H7 (cell line): ENCODE data around the gene CSNK1G1. TPM values are rescaled to one million over a fixed set of nuclear protein-coding genes. Genes with fewer than 3 reads are reported as not detected.
"Not testable (repeated sequence)": the region's sequence is repeated elsewhere in the genome, so short reads cannot be mapped to it uniquely, and the experiment has no call there.

ENCODE experiments used
- DNase-seq: peaks from one replicate; pipeline ENCODE4 v3.0.0; 2012
- H3K27me3 ChIP-seq: 2 replicates; pipeline ENCODE4 v1.6.0; 2011; ENCODE audit warnings: mild to moderate bottlenecking, low read length; ENCODE audit not compliant: control insufficient read depth, insufficient read depth
- H3K36me3 ChIP-seq: replicated peaks from 2 replicates; pipeline ENCODE4 v1.5.1; 2011; ENCODE audit warnings: low read length; ENCODE audit not compliant: control insufficient read depth, insufficient read depth
- H3K4me3 ChIP-seq: 2 replicates; pipeline ENCODE4 v1.5.1; 2011; ENCODE audit warnings: low read depth, mild to moderate bottlenecking, control low read depth, low read length, moderate library complexity; ENCODE audit not compliant: insufficient read depth
- total RNA-seq: library from RNA; depleted of rRNA; stranded (reverse); fragments of >200 nt; shearing (Covaris generic); gene quantifications from 2 replicates; pipeline ENCODE4 v1.2.3, GENCODE V29; 2014; rRNA removed

CSNK1G1 gene
- total RNA-seq, 1 experiment from 2014 or later, result 8.9 TPM

DNA sequence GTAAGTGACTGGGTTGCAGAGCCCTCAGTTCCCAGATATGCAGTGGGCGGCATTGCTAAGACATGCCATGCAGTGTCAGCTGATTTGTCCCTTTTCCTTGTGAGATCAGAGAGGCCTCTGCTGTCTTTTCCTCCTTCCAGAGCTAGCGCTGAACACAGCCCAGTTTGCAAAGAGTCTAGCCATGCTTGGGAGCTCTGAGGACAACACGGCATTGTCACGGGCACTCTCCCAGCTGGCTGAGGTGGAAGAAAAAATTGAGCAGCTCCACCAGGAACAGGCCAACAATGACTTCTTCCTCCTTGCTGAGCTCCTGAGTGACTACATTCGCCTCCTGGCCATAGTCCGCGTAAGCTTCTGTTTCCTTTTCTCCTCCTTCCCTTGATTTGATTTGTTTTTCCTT lies 224.4 kb downstream of the CSNK1G1 start:
- DNase-seq, result no peak
- Histone ChIP-seq H3K36me3 (peaks cover 33% of the 10 kb centered on the region), H3K4me3 (no peak overlapping the region), H3K27me3 (no peaks in the 10 kb centered on the region)

DNA sequence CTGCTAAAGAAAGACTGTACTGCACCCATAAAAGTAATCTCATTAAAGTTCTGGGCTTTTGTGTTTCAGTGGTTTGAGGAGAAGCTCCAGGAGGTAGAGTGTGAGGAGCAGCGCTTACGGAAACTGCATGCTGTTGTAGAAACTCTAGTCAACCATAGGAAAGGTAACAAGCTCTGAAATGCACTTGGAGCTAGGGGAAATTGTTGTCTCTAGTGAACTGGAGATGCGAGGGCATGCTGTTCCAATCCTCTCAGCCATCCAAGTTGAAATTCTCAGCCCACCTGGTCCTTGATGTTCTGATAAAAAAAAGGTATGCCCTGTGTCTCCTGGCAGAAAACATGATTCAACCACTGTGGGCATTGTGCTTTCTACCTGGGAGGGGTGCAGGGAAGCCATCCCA lies 225.8 kb downstream of the CSNK1G1 start:
- DNase-seq, result no peak
- Histone ChIP-seq H3K36me3 (peaks cover 31% of the 10 kb centered on the region), H3K4me3 (no peak overlapping the region)

DNA sequence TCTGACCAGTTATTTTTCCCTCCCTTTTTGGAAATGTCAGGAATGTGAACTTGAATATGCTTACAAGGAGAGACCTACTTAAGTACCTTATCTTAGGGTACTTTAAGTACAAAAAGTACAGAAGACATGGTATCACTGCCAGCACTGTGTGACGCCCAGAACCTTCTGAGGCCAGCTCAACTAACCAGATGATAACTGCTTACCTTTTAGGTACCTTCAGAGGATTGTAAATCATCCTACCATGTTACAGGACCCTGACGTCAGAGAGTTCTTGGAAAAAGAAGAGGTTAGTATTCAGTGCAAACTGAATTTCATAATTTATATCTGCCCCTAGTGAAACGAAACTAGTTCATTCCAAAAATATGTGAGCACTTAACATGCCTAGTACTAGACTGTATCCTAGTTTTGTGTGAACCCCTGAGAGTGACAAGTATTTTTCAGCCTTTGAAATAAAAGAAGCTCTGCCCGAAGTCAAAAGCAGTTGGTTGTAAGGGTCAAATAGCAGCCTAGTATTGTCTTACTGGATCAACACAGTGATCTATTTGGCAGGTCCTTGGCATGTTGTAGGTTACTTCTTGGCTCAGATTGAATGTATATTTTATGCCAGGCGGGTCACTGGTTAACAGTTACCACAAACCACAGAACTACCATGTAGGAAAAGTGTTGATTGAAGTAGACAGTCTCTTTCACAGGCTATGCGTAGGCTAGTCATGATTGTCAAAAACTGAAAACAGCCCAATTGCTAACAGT lies 228.3 kb downstream of the CSNK1G1 start:
- no peaks in the 10 kb centered on the region for H3K27me3 ChIP-seq
- no peak overlapping the region for H3K4me3 ChIP-seq
- H3K36me3 ChIP-seq, result peaks cover 29% of the 10 kb centered on the region
- DNase-seq, result no peak

More for the DNA sequence above, 225.8 kb downstream of the CSNK1G1 start:
- no peaks in the 10 kb centered on the region for H3K27me3 ChIP-seq

DNA sequence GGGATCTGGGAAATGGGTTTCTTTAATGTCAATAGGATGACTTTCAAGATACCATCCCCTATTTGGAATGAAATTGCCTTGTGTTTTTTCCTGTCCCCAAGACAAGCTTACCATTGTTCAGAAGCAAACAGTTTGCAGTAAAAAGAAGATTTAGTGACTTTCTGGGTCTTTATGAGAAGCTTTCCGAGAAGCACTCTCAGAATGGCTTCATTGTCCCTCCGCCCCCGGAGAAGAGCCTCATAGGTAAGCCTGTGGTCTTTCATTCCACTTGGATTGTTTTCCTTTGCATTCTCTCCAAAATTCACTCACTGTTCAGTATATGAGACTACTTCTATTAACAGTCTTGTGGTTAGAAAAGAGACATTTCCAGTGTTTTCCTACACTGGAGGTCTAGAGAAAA lies 230.0 kb downstream of the CSNK1G1 start:
- Histone ChIP-seq H3K27me3 (no peaks in the 10 kb centered on the region), H3K36me3 (peaks cover 21% of the 10 kb centered on the region)
- no peak for DNase-seq

DNA sequence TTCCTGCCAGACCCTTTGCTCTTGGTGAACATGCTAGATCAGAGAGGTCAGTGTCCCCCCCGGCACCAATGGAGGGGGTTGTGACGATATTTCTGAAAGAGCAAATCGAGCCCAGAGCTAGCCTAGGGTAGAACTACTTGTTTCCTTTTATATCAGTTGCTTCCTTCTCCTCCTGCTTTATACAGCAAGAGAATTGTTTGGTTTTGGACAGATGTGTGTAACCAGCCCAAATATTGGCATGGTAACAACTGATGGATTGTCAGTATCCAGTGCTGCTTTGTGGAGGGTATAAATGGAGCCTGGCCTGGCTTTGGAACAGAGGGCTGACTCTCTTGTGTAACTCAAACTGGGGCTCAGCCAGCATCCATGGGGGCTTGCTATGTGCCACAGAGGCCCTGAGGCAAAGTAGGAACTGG lies 233.0 kb downstream of the CSNK1G1 start:
- Histone ChIP-seq H3K36me3 (peaks cover 14% of the 10 kb centered on the region), H3K27me3 (no peaks in the 10 kb centered on the region), H3K4me3 (no peak overlapping the region)
- DNase-seq, result no peak

More for the DNA sequence above, 230.0 kb downstream of the CSNK1G1 start:
- H3K4me3 ChIP-seq, result no peak overlapping the region

DNA sequence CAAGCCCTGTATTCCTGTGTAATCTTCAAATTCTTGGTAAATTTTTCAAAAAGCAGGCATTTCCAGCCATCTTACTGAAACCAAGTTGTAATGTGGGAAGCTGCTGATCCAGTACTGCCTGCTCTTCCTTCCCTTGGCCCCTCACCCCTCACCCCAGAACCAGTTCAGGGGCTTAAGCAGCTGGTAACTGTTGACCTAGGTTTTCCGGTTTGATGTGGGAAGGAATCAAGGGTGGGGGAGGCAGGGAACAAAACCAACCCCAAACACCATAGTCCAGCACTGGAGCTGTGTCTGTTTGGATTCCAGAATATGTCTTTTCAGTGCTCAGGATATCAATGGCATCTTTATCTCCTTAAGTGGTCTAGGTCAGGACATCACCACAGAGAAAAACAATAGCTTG lies 233.5 kb downstream of the CSNK1G1 start:
- H3K4me3 ChIP-seq, result no peak overlapping the region
- no peaks in the 10 kb centered on the region for H3K27me3 ChIP-seq
- no peak for DNase-seq
- peaks cover 9% of the 10 kb centered on the region for H3K36me3 ChIP-seq

DNA sequence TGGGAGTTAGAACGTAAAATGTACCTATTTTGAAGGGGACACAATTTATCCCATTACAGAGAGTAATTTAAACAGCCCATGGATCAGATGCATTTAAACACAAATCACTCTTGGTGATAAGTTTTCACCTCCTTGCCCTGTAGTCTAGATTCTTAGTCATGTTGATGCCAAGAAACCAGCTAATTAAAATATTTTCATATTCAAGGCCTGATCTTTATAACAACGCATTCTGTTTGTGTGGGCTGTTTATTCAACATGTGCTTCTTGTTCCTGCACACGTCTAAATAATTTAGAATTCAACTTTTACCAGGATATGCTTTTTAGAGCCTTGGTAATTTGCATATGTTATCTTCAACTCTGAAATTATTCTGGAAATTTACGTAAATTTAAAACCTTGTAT lies 234.4 kb downstream of the CSNK1G1 start:
- Histone ChIP-seq H3K27me3 (no peaks in the 10 kb centered on the region), H3K4me3 (no peak overlapping the region), H3K36me3 (peaks cover 9% of the 10 kb centered on the region)
- no peak for DNase-seq

DNA sequence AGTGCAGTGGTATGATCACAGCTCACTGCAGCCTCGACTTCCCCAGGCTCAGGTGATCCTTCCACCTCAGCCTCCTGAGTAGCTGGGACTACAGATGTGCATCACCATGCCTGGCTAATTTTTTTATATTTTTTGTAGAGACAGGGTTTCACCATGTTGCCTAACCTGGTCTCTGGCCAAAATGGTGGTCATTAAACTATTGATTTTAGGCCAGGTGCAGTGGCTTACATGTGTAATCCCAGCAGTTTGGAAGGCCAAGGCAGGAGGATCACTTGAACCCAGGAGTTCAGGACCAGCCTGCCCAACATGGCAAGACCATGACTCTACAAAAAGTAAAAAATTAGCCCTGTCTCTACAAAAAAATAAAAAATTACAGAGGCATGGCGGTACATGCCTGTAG lies 235.7 kb downstream of the CSNK1G1 start:
- not testable (repeated sequence) for H3K4me3 ChIP-seq, DNase-seq, H3K27me3 ChIP-seq, H3K36me3 ChIP-seq

DNA sequence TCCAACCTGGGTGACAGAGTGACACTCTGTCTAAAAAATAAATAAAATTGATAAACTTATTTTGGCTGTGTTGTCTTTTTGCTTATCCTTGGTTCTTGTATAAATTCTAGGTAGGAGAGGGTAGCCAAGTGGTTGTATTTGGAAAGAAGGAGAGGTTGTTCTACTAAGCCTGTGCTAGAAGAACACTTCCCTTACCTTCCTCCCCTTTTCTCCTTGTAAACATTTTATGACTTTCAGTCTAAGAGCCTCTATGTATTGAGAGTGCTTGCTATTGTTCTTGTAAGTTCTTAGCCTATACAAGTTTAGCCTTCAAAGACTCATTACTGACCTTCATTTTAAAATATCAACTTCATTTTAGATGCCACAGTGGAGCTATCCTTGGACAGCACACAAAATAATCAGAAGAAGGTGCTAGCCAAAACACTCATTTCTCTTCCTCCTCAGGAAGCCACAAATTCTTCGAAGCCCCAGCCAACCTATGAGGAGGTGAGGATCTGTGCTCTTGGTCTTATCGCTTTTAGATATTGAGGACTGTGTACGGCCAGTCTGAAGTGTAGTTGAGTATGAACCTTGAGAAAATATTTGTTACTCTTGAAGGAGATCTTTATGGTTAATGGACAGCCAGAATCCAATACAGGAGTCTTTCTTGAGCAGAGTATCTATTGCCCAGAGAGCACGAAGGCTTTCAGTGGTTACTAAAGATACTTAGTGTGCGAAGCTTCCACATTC lies 238.1 kb downstream of the CSNK1G1 start:
- no peak overlapping the region for H3K4me3 ChIP-seq
- no peaks in the 10 kb centered on the region for H3K27me3 ChIP-seq
- H3K36me3 ChIP-seq, result peaks cover 2% of the 10 kb centered on the region
- DNase-seq, result no peak

Other genes starting within 250 kb of the CSNK1G1 start
- 1.7 and 2.1 TPM in 2 replicates for gene SNX22, start 204.4 kb downstream of the CSNK1G1 start, total RNA-seq
- gene PPIB, start 193.2 kb downstream of the CSNK1G1 start, total RNA-seq, result 293 and 356 TPM in 2 replicates
- gene PCLAF, start 25.3 kb upstream of the CSNK1G1 start, total RNA-seq, result 46.4 and 46.5 TPM in 2 replicates
- 6.9 and 8.3 TPM in 2 replicates for gene TRIP4, start 31.7 kb upstream of the CSNK1G1 start, total RNA-seq
- gene ZNF609, start 104.4 kb upstream of the CSNK1G1 start, total RNA-seq, result 24.8 and 32.8 TPM in 2 replicates